Pons (tissue), 1 donor: ENCODE data around the gene ZFAND2B.
"Not testable (repeated sequence)": the region's sequence is repeated elsewhere in the genome, so short reads cannot be mapped to it uniquely, and the experiment has no call there.

Experiments used
- DNase-seq: peaks from one replicate; pipeline ENCODE4 v3.0.0-alpha.2; 2016; ENCODE audit warnings: low spot score

ZFAND2B gene

GRCh38 chr2:219175928-219176817 is 30.4 kb upstream of the ZFAND2B start:
- DNase-seq: peak; percentile 42

- peak; percentile 85 for DNase-seq
These were observed 29.6 kb upstream of the ZFAND2B start, which contains the start of gene CNPPD1 for GRCh38 chr2:219176818-219177551. CNPPD1 (minus strand) TSS chr2:219176925; CDS start chr2:219176828, 97 bp downstream.

GRCh38 chr2:219177552-219178376 is 28.8 kb upstream of the ZFAND2B start, which contains the start of gene RETREG2:
RETREG2 (plus strand) TSS chr2:219178275; CDS start chr2:219178353, 78 bp downstream.
- peak; percentile 89 for DNase-seq

GRCh38 chr2:219178377-219179175 is 28.0 kb upstream of the ZFAND2B start:
- DNase-seq: peak; percentile 22

- DNase-seq: no peak
These were observed 26.7 kb upstream of the ZFAND2B start for GRCh38 chr2:219179601-219180465.

GRCh38 chr2:219180961-219181360 is 25.6 kb upstream of the ZFAND2B start:
- DNase-seq: no peak

DNA sequence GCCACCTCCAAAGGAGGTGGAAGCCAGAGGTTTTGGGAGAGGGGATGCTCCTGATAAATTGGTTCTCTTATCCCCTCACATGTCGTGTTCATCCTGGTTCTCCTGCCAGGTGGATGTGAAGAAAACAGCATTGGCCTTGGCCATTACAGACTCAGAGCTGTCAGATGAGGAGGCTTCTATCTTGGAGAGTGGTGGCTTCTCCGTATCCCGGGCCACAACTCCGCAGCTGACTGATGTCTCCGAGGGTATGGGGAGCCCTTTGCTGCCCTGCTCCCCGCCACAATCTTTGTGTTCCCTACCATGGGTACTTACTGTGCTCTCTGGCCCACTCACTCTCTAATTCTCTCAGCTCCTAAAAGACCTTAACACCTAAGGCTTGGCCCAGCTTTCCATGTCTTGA is 25.1 kb upstream of the ZFAND2B start:
- no peak for DNase-seq

GRCh38 chr2:219182331-219183150 is 24.0 kb upstream of the ZFAND2B start:
- no peak for DNase-seq

DNA sequence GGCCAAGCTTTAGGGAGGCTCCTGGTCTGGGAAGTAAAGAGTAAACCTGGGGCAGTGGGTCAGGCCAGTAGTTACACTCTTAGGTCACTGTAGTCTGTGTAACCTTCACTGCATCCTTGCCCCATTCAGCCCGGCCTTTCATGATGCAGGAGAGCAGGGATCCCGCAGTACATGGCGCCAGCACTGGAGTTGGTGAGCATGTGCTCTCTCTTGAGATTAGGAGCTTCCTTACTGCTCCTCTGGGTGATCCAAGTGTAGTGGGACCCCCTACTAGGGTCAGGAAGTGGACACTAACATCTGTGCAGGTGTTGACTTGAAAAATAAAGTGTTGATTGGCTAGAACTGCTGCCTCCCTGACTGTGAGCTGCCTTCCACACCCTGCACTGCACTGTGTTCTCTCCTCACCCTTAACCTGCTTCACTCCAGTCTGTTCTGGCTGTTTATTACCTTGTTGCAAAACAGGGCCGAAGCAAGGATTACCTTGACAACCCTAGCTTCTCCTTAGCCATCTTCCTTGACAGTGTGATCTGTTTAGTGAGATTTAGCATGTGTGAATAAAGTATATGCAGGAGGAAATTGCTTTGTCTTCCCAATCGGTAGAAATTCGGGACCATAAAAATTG is 23.3 kb upstream of the ZFAND2B start:
- no peak for DNase-seq

GRCh38 chr2:219184121-219184520 is 22.5 kb upstream of the ZFAND2B start:
- no peak for DNase-seq

DNA sequence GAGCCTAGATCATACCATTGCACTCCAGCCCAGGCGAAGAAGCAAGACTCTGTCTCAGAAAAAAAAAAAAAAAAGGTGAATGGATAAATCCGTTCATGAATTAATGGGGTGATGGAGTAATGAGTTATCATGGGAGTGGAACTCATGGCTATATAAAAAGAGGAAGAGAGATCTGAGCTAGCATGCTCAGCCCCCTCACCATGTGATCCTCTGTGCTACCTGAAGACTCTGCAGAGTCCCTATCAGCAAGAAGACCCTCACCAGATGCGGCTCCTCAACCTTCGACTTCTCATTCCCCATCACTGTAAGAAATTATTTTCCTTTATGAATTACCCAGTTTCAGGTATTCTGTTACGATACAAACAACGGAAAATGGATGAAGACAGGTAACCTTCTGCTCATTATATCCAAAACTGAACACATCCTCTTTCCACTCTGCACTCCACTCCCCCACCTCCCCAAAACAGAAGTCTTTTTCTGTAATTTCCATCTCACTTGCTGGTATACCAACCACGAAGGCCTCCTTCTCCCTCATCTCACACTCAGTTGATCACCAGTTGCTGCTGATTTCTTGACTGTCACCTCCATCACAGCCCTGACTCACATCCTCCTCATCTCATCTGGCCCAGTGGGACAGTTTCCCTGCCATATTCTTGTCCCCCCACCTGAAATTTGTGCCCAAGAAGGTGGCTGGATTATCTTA is 19.7 kb upstream of the ZFAND2B start:
- no peak for DNase-seq

GRCh38 chr2:219197388-219197787 is 9.2 kb upstream of the ZFAND2B start:
- DNase-seq: no peak

DNA sequence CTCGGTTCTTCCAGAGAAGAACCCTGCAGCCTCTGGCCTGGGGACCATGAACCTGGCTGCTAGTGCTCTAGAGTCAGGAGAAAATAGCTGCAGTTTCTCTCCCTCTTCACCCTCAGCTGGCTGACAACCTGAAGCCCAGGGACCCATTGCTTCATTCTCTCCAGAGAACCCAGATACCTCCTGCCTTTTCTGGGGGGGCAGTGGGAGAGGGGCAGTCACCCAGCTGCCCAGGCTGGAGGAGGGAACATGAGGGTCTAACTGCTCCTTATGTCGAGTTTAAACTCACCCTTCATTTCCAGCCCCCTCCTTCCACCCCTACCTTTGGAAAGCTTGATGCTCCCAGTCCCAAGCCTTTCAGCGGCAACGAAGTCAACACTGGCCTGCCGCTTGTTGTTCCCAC is 7.6 kb upstream of the ZFAND2B start:
- no peak for DNase-seq

- no peak for DNase-seq
These were observed 6.9 kb upstream of the ZFAND2B start for GRCh38 chr2:219199470-219200211.

DNA sequence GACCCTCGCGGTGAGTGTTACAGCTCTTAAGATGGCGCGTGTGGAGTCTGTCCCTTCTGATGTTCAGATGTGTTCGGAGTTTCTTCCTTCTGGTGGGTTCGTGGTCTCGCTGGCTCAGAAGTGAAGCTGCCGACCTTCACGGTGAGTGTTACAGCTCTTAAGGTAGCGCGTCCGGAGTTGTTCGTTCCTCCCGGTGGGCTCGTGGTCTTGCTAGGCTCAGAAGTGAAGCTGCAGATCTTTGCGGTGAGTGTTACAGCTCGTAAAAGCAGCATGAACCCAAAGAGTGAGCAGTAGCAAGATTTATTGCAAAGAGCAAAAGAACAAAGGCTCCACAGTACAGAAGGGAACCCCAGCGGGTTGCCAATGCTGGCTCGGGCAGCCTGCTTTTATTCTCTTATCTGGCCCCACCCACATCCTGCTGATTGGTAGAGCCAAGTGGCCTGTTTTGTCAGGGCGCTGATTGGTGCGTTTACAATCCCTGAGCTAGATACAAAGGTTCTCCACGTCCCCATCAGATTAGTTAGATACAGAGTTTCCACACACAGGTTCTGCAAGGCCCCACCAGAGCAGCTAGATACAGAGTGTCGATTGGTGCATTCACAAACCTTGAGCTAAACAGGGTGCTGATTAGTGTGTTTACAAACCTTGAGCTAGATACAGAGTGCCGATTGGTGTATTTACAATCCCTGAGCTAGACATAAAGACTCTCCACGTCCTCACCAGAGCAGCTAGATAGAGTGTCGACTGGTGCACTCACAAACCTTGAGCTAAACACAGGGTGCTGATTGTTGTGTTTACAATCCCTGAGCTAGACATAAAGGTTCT is 5.9 kb upstream of the ZFAND2B start:
- peak; percentile 51 for DNase-seq

- DNase-seq: not testable (repeated sequence)
These were observed 5.3 kb upstream of the ZFAND2B start for GRCh38 chr2:219201331-219201730.
